NOMO-1 treated with DMSO at 0.1 percent for 48 hours (cell line): ENCODE measurements around the gene SLAMF7.

Experiments used
- DNase-seq: peaks from one replicate; lab custom pipeline; 2025; ENCODE audit not compliant: unreplicated experiment; lab: John Stamatoyannopoulos, UW

SLAMF7 gene

GRCh38 chr1:160744852-160745520 is 5.9 kb downstream of the SLAMF7 start:
- no peak for DNase-seq

GRCh38 chr1:160745551-160745950 is 6.5 kb downstream of the SLAMF7 start:
- DNase-seq: no peak

GRCh38 chr1:160746836-160747500 is 7.9 kb downstream of the SLAMF7 start:
- no peak for DNase-seq

- no peak for DNase-seq
These were observed 8.7 kb downstream of the SLAMF7 start for GRCh38 chr1:160747717-160748116.

- no peak for DNase-seq
These were observed 9.3 kb downstream of the SLAMF7 start for GRCh38 chr1:160748181-160748877.

GRCh38 chr1:160748878-160749269 is 9.8 kb downstream of the SLAMF7 start:
- peak; percentile 60 for DNase-seq

- no peak for DNase-seq
These were observed 11.6 kb downstream of the SLAMF7 start for GRCh38 chr1:160750608-160751007.

- DNase-seq: no peak
These were observed 13.4 kb downstream of the SLAMF7 start for GRCh38 chr1:160752406-160752805.

GRCh38 chr1:160752924-160753323 is 13.9 kb downstream of the SLAMF7 start:
- DNase-seq: no peak

- no peak for DNase-seq
These were observed 14.5 kb downstream of the SLAMF7 start for GRCh38 chr1:160753594-160753993.

GRCh38 chr1:160755461-160755860 is 16.4 kb downstream of the SLAMF7 start:
- no peak for DNase-seq

GRCh38 chr1:160755911-160756848 is 17.1 kb downstream of the SLAMF7 start:
- DNase-seq: no peak

GRCh38 chr1:160756849-160757201 is 17.8 kb downstream of the SLAMF7 start:
- DNase-seq: no peak

GRCh38 chr1:160758521-160758920 is 19.5 kb downstream of the SLAMF7 start:
- no peak for DNase-seq

- no peak for DNase-seq
These were observed 20.7 kb downstream of the SLAMF7 start for GRCh38 chr1:160759740-160760139.

- DNase-seq: no peak
These were observed 22.0 kb downstream of the SLAMF7 start for GRCh38 chr1:160761046-160761445.

- DNase-seq: no peak
These were observed 22.8 kb downstream of the SLAMF7 start for GRCh38 chr1:160761886-160762285.

- no peak for DNase-seq
These were observed 24.9 kb downstream of the SLAMF7 start for GRCh38 chr1:160763993-160764392.

- DNase-seq: no peak
These were observed 28.6 kb downstream of the SLAMF7 start for GRCh38 chr1:160767395-160768294.

GRCh38 chr1:160768295-160768657 is 29.2 kb downstream of the SLAMF7 start:
- peak; percentile 68 for DNase-seq
